Measurements from ENCODE around the gene GBP7. TPM values are rescaled to one million over a fixed set of nuclear protein-coding genes. Genes with fewer than 3 reads are reported as not detected.

Gene GBP7
- total RNA-seq, 1 donor from 2014 or later, result not detected

- Mint-ChIP-seq H3K4me3 (ENCODE audit: unreplicated experiment) (no peak overlapping the region), H3K36me3 (ENCODE audit: unreplicated experiment) (no peaks in the 10 kb centered on the region), H3K27ac (ENCODE audit: unreplicated experiment) (no peak overlapping the region), H3K4me1 (ENCODE audit: low read depth, unreplicated experiment) (no peaks in the 10 kb centered on the region), H3K9me3 (ENCODE audit: unreplicated experiment) (no peaks in the 10 kb centered on the region), H3K27me3 (ENCODE audit: unreplicated experiment) (no peaks in the 10 kb centered on the region)
- no peak for TF ChIP-seq CTCF (IDR thresholded peaks at IDR 0.05; ENCODE audit: partially characterized antibody, unreplicated experiment)
- DNase-seq, result no peak
Observed at GRCh38 chr1:89112871-89113613, 62.8 kb downstream of the GBP7 start.

DNA sequence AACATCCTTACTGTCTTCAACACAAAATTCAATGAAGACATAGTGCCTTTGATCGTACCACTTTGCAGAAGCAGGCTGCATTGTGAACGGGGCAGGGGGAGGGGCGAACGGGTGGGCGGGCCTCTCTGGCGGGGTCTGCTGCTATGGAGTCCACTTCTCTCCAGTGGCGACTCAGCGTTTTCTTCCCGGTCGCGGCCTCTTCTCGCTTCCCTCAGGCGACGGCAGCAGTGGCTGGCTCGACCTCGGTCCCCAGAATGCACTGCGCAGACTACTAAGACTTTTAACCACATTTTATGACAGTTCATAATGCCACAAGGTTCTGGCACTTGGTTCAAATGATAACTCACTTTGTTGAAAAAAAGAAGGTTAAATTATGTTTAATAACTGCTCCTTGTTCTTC, 71.1 kb downstream of the GBP7 start:
- H3K9me3 Mint-ChIP-seq (ENCODE audit: unreplicated experiment), result no peaks in the 10 kb centered on the region
- no peak overlapping the region for H3K4me3 Mint-ChIP-seq (ENCODE audit: unreplicated experiment)
- H3K27me3 Mint-ChIP-seq (ENCODE audit: unreplicated experiment), result no peaks in the 10 kb centered on the region
- no peak overlapping the region for H3K27ac Mint-ChIP-seq (ENCODE audit: unreplicated experiment)
- no peaks in the 10 kb centered on the region for H3K36me3 Mint-ChIP-seq (ENCODE audit: unreplicated experiment)
- no peaks in the 10 kb centered on the region for H3K4me1 Mint-ChIP-seq (ENCODE audit: low read depth, unreplicated experiment)
- no peak for TF ChIP-seq CTCF (IDR thresholded peaks at IDR 0.05; ENCODE audit: partially characterized antibody, unreplicated experiment)
- no peak for DNase-seq

DNA sequence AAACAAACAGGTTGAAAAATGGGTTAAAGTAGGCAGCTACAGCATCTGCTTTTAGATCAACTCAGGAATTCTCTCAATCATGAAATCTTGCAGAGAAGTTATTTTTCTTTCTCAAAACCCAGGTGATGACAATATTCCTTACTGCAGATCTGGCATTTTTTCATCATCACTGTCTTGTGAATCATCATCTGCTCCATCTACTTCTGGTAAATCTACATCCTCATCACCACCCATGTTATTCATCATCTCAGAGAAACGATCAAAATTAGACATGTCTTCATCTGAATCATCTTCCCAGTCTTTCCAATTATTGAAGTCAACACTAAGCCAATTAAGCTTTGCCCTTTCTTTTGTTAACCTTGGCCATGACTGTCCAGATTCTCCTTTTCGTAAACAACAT, 71.7 kb downstream of the GBP7 start:
- H3K4me3 Mint-ChIP-seq (ENCODE audit: unreplicated experiment), result no peak overlapping the region
- no peak for DNase-seq
- no peaks in the 10 kb centered on the region for H3K4me1 Mint-ChIP-seq (ENCODE audit: low read depth, unreplicated experiment)
- H3K9me3 Mint-ChIP-seq (ENCODE audit: unreplicated experiment), result no peaks in the 10 kb centered on the region
- no peaks in the 10 kb centered on the region for H3K36me3 Mint-ChIP-seq (ENCODE audit: unreplicated experiment)
- H3K27me3 Mint-ChIP-seq (ENCODE audit: unreplicated experiment), result no peaks in the 10 kb centered on the region
- no peak for TF ChIP-seq CTCF (IDR thresholded peaks at IDR 0.05; ENCODE audit: partially characterized antibody, unreplicated experiment)
- no peak overlapping the region for H3K27ac Mint-ChIP-seq (ENCODE audit: unreplicated experiment)

DNA sequence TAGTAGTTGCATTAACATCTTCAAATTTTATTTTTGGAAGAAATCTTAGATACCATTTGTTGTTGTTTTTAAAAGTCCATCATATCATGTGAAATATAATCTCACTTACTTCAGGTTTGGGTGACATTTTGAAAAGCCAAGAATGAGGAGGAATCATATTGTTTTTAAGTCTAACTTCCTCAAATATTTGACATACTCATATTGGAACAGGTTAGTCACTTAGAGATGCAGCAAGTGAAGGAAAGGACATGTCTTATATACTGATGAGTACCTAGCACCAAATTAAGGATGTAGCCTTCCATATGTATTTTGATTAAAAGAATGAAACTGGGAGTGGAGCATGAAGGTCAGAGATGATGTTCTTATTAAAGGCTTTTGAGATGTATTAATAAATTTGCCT, 73.8 kb downstream of the GBP7 start:
- H3K4me3 Mint-ChIP-seq (ENCODE audit: unreplicated experiment), result no peak overlapping the region

More for the DNA sequence above, 73.8 kb downstream of the GBP7 start:
- Mint-ChIP-seq H3K4me1 (ENCODE audit: low read depth, unreplicated experiment) (no peaks in the 10 kb centered on the region), H3K27ac (ENCODE audit: unreplicated experiment) (no peak overlapping the region), H3K36me3 (ENCODE audit: unreplicated experiment) (no peaks in the 10 kb centered on the region), H3K27me3 (ENCODE audit: unreplicated experiment) (no peaks in the 10 kb centered on the region), H3K9me3 (ENCODE audit: unreplicated experiment) (no peaks in the 10 kb centered on the region)
- no peak for DNase-seq
- no peak for TF ChIP-seq CTCF (IDR thresholded peaks at IDR 0.05; ENCODE audit: partially characterized antibody, unreplicated experiment)
